ENCODE measurements around the gene SSMEM1. TPM values are rescaled to one million over a fixed set of nuclear protein-coding genes. Genes with fewer than 3 reads are reported as not detected.

SSMEM1 gene
- total and polyA plus RNA-seq, 9 of the 15 experiments (the other 6 are each of a cell fraction or from before 2014, with no cell fraction given): 0.10 to 0.28 (median 0.18) TPM; not detected in 4

GRCh38 chr7:130224210-130224609 lies 16.6 kb downstream of the SSMEM1 start (continued):
- TF ChIP-seq, protein P1, sequence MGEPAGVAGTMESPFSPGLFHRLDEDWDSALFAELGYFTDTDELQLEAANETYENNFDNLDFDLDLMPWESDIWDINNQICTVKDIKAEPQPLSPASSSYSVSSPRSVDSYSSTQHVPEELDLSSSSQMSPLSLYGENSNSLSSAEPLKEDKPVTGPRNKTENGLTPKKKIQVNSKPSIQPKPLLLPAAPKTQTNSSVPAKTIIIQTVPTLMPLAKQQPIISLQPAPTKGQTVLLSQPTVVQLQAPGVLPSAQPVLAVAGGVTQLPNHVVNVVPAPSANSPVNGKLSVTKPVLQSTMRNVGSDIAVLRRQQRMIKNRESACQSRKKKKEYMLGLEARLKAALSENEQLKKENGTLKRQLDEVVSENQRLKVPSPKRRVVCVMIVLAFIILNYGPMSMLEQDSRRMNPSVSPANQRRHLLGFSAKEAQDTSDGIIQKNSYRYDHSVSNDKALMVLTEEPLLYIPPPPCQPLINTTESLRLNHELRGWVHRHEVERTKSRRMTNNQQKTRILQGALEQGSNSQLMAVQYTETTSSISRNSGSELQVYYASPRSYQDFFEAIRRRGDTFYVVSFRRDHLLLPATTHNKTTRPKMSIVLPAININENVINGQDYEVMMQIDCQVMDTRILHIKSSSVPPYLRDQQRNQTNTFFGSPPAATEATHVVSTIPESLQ (CRISPR knock-in tag; IDR thresholded peaks at IDR 0.05): no peak
- TF ChIP-seq, protein P2, sequence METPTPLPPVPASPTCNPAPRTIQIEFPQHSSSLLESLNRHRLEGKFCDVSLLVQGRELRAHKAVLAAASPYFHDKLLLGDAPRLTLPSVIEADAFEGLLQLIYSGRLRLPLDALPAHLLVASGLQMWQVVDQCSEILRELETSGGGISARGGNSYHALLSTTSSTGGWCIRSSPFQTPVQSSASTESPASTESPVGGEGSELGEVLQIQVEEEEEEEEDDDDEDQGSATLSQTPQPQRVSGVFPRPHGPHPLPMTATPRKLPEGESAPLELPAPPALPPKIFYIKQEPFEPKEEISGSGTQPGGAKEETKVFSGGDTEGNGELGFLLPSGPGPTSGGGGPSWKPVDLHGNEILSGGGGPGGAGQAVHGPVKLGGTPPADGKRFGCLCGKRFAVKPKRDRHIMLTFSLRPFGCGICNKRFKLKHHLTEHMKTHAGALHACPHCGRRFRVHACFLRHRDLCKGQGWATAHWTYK (CRISPR knock-in tag; IDR thresholded peaks at IDR 0.05): no peak
- TF ChIP-seq ZC3H11A (IDR thresholded peaks at IDR 0.05; ENCODE audit: low read depth, low read length) (no peak), KAT8 (IDR thresholded peaks at IDR 0.05; ENCODE audit: low read depth) (0 out of 2 replicates have a peak, but pooled peaks have one; percentile 8), PTRF (tag; IDR thresholded peaks at IDR 0.05) (no peak), YBX1 (IDR thresholded peaks at IDR 0.05) (no peak), USF1 (CRISPR knock-in tag; IDR thresholded peaks at IDR 0.05) (peak; percentile 56; the same call in 1 of the 2 replicates), PTBP1 (IDR thresholded peaks at IDR 0.05; ENCODE audit: low read depth, low read length) (no peak), ZFP30 (CRISPR knock-in tag; IDR thresholded peaks at IDR 0.05; ENCODE audit: borderline replicate concordance) (no peak), MTA1 (IDR thresholded peaks at IDR 0.05; ENCODE audit: borderline replicate concordance) (peak; percentile 34; the same call in 1 of the 2 replicates), TOE1 (IDR thresholded peaks at IDR 0.05; ENCODE audit: borderline replicate concordance) (peak; percentile 83; the same call in 1 of the 2 replicates), TOE1 (CRISPR knock-in tag; IDR thresholded peaks at IDR 0.05; ENCODE audit: borderline replicate concordance, low read depth) (no peak), NRF1 (conservative IDR thresholded peaks at IDR 0.05 in 1 of 2, IDR thresholded peaks at IDR 0.05 in 1 of 2) (no peak)
- TF ChIP-seq, protein P3, sequence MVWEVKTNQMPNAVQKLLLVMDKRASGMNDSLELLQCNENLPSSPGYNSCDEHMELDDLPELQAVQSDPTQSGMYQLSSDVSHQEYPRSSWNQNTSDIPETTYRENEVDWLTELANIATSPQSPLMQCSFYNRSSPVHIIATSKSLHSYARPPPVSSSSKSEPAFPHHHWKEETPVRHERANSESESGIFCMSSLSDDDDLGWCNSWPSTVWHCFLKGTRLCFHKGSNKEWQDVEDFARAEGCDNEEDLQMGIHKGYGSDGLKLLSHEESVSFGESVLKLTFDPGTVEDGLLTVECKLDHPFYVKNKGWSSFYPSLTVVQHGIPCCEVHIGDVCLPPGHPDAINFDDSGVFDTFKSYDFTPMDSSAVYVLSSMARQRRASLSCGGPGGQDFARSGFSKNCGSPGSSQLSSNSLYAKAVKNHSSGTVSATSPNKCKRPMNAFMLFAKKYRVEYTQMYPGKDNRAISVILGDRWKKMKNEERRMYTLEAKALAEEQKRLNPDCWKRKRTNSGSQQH (CRISPR knock-in tag; IDR thresholded peaks at IDR 0.05): no peak
- TF ChIP-seq, protein P4, sequence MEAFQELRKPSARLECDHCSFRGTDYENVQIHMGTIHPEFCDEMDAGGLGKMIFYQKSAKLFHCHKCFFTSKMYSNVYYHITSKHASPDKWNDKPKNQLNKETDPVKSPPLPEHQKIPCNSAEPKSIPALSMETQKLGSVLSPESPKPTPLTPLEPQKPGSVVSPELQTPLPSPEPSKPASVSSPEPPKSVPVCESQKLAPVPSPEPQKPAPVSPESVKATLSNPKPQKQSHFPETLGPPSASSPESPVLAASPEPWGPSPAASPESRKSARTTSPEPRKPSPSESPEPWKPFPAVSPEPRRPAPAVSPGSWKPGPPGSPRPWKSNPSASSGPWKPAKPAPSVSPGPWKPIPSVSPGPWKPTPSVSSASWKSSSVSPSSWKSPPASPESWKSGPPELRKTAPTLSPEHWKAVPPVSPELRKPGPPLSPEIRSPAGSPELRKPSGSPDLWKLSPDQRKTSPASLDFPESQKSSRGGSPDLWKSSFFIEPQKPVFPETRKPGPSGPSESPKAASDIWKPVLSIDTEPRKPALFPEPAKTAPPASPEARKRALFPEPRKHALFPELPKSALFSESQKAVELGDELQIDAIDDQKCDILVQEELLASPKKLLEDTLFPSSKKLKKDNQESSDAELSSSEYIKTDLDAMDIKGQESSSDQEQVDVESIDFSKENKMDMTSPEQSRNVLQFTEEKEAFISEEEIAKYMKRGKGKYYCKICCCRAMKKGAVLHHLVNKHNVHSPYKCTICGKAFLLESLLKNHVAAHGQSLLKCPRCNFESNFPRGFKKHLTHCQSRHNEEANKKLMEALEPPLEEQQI (IDR thresholded peaks at IDR 0.05): 0 out of 2 replicates have a peak, but pooled peaks have one; percentile 28
